Measurements from ENCODE around the gene ACTA1. TPM values are rescaled to one million over a fixed set of nuclear protein-coding genes. Genes with fewer than 3 reads are reported as not detected.
"Not testable (repeated sequence)": the region's sequence is repeated elsewhere in the genome, so short reads cannot be mapped to it uniquely, and the experiment has no call there.

ACTA1 gene
- total RNA-seq, 2 donors from 2014 or later = 8.2 to 17.3 TPM

- Histone ChIP-seq H3K36me3 (ENCODE audit: control insufficient read depth, insufficient read depth, low read length) (no peaks in the 10 kb centered on the region), H3K9me3 (ENCODE audit: control insufficient read depth, low read length) (peaks cover 5% of the 10 kb centered on the region), H3K4me1 (ENCODE audit: control insufficient read depth, insufficient read depth, low read length) (no peaks in the 10 kb centered on the region), H3K4me3 (ENCODE audit: low read length) (no peak overlapping the region), H3K27ac (ENCODE audit: low read depth, low read length) (no peak overlapping the region), H3K9ac (ENCODE audit: extremely low read depth, low read length, poor library complexity, severe bottlenecking) (no peak overlapping the region), H3K27me3 (ENCODE audit: control insufficient read depth, insufficient read depth, low read length, poor library complexity, severe bottlenecking) (peaks cover 10% of the 10 kb centered on the region)
- H3K27me3 Mint-ChIP-seq (ENCODE audit: insufficient read depth) = peaks cover 21% of the 10 kb centered on the region
- H3K4me1 Mint-ChIP-seq = no peaks in the 10 kb centered on the region
- no peaks in the 10 kb centered on the region for H3K36me3 Mint-ChIP-seq (ENCODE audit: low read depth)
- no peak overlapping the region for H3K4me3 Mint-ChIP-seq
- no peak for TF ChIP-seq CTCF (conservative IDR thresholded peaks at IDR 0.05)
- no peak overlapping the region for H3K27ac Mint-ChIP-seq
- no peak for DNase-seq
- H3K9me3 Mint-ChIP-seq = peaks cover 22% of the 10 kb centered on the region
- WGBS, 2 experiments (ENCODE audit: insufficient coverage in 1 of 2, insufficient read length in 1 of 2) = 72 to 86% methylated on average over 2 of the region's 2 CpGs
These were observed 8.2 kb downstream of the ACTA1 start for GRCh38 chr1:229425564-229426159.

- DNase-seq = peak; percentile 49
- peaks cover 5% of the 10 kb centered on the region for H3K27me3 Mint-ChIP-seq (ENCODE audit: insufficient read depth)
- H3K27me3 ChIP-seq (ENCODE audit: control insufficient read depth, insufficient read depth, low read length, poor library complexity, severe bottlenecking) = no peaks in the 10 kb centered on the region
- peaks cover 15% of the 10 kb centered on the region for H3K4me1 Mint-ChIP-seq
- no peak overlapping the region for H3K27ac ChIP-seq (ENCODE audit: low read depth, low read length)
- H3K4me3 ChIP-seq (ENCODE audit: low read length) = no peak overlapping the region
- H3K36me3 ChIP-seq (ENCODE audit: control insufficient read depth, insufficient read depth, low read length) = no peaks in the 10 kb centered on the region
- peaks cover 5% of the 10 kb centered on the region for H3K9me3 ChIP-seq (ENCODE audit: control insufficient read depth, low read length)
- H3K4me1 ChIP-seq (ENCODE audit: control insufficient read depth, insufficient read depth, low read length) = no peaks in the 10 kb centered on the region
- no peak overlapping the region for H3K9ac ChIP-seq (ENCODE audit: extremely low read depth, low read length, poor library complexity, severe bottlenecking)
- no peak overlapping the region for H3K27ac Mint-ChIP-seq
- peaks cover 21% of the 10 kb centered on the region for H3K9me3 Mint-ChIP-seq
- 92 to 96% methylated on average over 5 to 7 of the region's 7 CpGs for WGBS, 2 experiments (ENCODE audit: insufficient coverage in 1 of 2, insufficient read length in 1 of 2)
- no peaks in the 10 kb centered on the region for H3K36me3 Mint-ChIP-seq (ENCODE audit: low read depth)
- H3K4me3 Mint-ChIP-seq = no peak overlapping the region
- peak; percentile 34 for TF ChIP-seq CTCF (conservative IDR thresholded peaks at IDR 0.05)
These were observed 13.1 kb downstream of the ACTA1 start for GRCh38 chr1:229420765-229421164.

GRCh38 chr1:229420224-229420623 is 13.7 kb downstream of the ACTA1 start:
- no peak for DNase-seq
- Mint-ChIP-seq H3K36me3 (ENCODE audit: low read depth) (no peaks in the 10 kb centered on the region), H3K4me1 (peaks cover 15% of the 10 kb centered on the region), H3K9me3 (peaks cover 21% of the 10 kb centered on the region), H3K27me3 (ENCODE audit: insufficient read depth) (peaks cover 1% of the 10 kb centered on the region), H3K4me3 (no peak overlapping the region), H3K27ac (peak overlapping the region; percentile 23)
- TF ChIP-seq CTCF (conservative IDR thresholded peaks at IDR 0.05) = no peak
- Histone ChIP-seq H3K36me3 (ENCODE audit: control insufficient read depth, insufficient read depth, low read length) (no peaks in the 10 kb centered on the region), H3K4me1 (ENCODE audit: control insufficient read depth, insufficient read depth, low read length) (no peaks in the 10 kb centered on the region), H3K27me3 (ENCODE audit: control insufficient read depth, insufficient read depth, low read length, poor library complexity, severe bottlenecking) (no peaks in the 10 kb centered on the region), H3K4me3 (ENCODE audit: low read length) (no peak overlapping the region), H3K9me3 (ENCODE audit: control insufficient read depth, low read length) (peaks cover 5% of the 10 kb centered on the region), H3K9ac (ENCODE audit: extremely low read depth, low read length, poor library complexity, severe bottlenecking) (no peak overlapping the region), H3K27ac (ENCODE audit: low read depth, low read length) (no peak overlapping the region)
- 98 to 100% methylated on average over 7 to 11 of the region's 11 CpGs for WGBS, 2 experiments (ENCODE audit: insufficient coverage in 1 of 2, insufficient read length in 1 of 2)

GRCh38 chr1:229418586-229418985 is 15.3 kb downstream of the ACTA1 start:
- peaks cover 10% of the 10 kb centered on the region for H3K9me3 Mint-ChIP-seq
- 76 to 91% methylated on average over 5 to 6 of the region's 6 CpGs for WGBS, 2 experiments (ENCODE audit: insufficient coverage in 1 of 2, insufficient read length in 1 of 2)
- not testable (repeated sequence) for H3K27ac ChIP-seq (ENCODE audit: low read depth, low read length); H3K36me3 ChIP-seq (ENCODE audit: control insufficient read depth, insufficient read depth, low read length); H3K4me3 ChIP-seq (ENCODE audit: low read length); H3K27me3 Mint-ChIP-seq (ENCODE audit: insufficient read depth); H3K9ac ChIP-seq (ENCODE audit: extremely low read depth, low read length, poor library complexity, severe bottlenecking); H3K27me3 ChIP-seq (ENCODE audit: control insufficient read depth, insufficient read depth, low read length, poor library complexity, severe bottlenecking); H3K36me3 Mint-ChIP-seq (ENCODE audit: low read depth); H3K9me3 ChIP-seq (ENCODE audit: control insufficient read depth, low read length); H3K4me1 ChIP-seq (ENCODE audit: control insufficient read depth, insufficient read depth, low read length)
- peaks cover 15% of the 10 kb centered on the region for H3K4me1 Mint-ChIP-seq
- H3K4me3 Mint-ChIP-seq = peak overlapping the region; percentile 32
- peak; percentile 78 for DNase-seq
- H3K27ac Mint-ChIP-seq = peak overlapping the region; percentile 89

GRCh38 chr1:229412810-229413209 is 21.1 kb downstream of the ACTA1 start:
- not testable (repeated sequence) for H3K9ac ChIP-seq (ENCODE audit: extremely low read depth, low read length, poor library complexity, severe bottlenecking); H3K9me3 Mint-ChIP-seq; H3K9me3 ChIP-seq (ENCODE audit: control insufficient read depth, low read length); H3K4me3 ChIP-seq (ENCODE audit: low read length); DNase-seq; H3K36me3 ChIP-seq (ENCODE audit: control insufficient read depth, insufficient read depth, low read length); H3K4me3 Mint-ChIP-seq; H3K36me3 Mint-ChIP-seq (ENCODE audit: low read depth); H3K27ac Mint-ChIP-seq; H3K27ac ChIP-seq (ENCODE audit: low read depth, low read length)
- Mint-ChIP-seq H3K27me3 (ENCODE audit: insufficient read depth) (peaks cover 13% of the 10 kb centered on the region), H3K4me1 (peaks cover 29% of the 10 kb centered on the region)
- WGBS, 2 experiments (ENCODE audit: insufficient coverage in 1 of 2, insufficient read length in 1 of 2) = 92 to 93% methylated on average over 3 to 5 of the region's 5 CpGs
- peaks cover 18% of the 10 kb centered on the region for H3K27me3 ChIP-seq (ENCODE audit: control insufficient read depth, insufficient read depth, low read length, poor library complexity, severe bottlenecking)
- peaks cover 29% of the 10 kb centered on the region for H3K4me1 ChIP-seq (ENCODE audit: control insufficient read depth, insufficient read depth, low read length)

Measured in endodermal cell (in vitro differentiated cells).